ENCODE measurements around the gene NUP205.
A peak's percentile ranks its signal among the peaks of the same experiment; 100 is the strongest.

The NUP205 gene, protein sequence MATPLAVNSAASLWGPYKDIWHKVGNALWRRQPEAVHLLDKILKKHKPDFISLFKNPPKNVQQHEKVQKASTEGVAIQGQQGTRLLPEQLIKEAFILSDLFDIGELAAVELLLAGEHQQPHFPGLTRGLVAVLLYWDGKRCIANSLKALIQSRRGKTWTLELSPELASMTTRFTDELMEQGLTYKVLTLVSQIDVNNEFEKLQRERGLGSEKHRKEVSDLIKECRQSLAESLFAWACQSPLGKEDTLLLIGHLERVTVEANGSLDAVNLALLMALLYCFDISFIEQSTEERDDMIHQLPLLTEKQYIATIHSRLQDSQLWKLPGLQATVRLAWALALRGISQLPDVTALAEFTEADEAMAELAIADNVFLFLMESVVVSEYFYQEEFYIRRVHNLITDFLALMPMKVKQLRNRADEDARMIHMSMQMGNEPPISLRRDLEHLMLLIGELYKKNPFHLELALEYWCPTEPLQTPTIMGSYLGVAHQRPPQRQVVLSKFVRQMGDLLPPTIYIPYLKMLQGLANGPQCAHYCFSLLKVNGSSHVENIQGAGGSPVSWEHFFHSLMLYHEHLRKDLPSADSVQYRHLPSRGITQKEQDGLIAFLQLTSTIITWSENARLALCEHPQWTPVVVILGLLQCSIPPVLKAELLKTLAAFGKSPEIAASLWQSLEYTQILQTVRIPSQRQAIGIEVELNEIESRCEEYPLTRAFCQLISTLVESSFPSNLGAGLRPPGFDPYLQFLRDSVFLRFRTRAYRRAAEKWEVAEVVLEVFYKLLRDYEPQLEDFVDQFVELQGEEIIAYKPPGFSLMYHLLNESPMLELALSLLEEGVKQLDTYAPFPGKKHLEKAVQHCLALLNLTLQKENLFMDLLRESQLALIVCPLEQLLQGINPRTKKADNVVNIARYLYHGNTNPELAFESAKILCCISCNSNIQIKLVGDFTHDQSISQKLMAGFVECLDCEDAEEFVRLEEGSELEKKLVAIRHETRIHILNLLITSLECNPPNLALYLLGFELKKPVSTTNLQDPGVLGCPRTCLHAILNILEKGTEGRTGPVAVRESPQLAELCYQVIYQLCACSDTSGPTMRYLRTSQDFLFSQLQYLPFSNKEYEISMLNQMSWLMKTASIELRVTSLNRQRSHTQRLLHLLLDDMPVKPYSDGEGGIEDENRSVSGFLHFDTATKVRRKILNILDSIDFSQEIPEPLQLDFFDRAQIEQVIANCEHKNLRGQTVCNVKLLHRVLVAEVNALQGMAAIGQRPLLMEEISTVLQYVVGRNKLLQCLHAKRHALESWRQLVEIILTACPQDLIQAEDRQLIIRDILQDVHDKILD (N-terminal part only)

GRCh38 chr7:135557455-135558336 lies at the start of gene NUP205:
NUP205 (plus strand) TSS chr7:135557917; CDS start chr7:135557945, 28 bp downstream.
- DNase-seq (ENCODE audit: low read depth in 2 of 2): peak; percentile 64 to 65

DNA sequence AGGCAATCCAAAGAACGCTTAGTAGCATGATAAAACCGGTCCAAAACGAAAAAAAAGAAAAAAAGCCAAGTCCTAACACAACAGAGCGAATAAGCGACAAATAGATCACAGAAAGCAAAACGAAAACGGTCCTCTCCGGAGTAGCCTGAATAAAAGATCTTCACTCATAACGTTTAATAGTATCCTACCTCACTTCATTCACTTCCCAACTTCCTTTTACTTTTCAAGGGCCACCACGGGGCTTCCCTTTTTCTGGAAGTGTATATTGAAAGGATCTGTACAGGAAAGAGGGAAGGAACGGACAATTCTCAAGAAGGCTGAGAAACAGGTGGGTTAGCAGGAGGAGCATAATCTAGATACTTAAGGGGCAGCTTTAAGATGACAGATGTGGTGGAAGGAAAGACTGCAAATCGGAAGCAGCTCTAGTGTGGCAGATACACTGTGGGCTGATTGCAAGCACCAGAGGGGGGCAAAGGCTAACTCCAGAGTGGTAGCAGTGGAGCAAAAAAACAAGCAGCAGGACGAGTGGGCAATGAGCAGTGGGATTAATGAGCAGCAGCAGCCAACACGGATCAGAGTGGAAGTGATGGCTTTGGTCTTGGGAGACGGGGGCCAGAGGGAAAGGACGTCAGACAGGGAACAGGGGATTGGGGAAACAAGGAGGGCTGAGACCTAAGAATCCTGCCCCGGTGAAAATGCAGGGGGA lies 48.7 kb upstream of the NUP205 start:
- no peak for DNase-seq (ENCODE audit: low read depth in 2 of 2)

DNA sequence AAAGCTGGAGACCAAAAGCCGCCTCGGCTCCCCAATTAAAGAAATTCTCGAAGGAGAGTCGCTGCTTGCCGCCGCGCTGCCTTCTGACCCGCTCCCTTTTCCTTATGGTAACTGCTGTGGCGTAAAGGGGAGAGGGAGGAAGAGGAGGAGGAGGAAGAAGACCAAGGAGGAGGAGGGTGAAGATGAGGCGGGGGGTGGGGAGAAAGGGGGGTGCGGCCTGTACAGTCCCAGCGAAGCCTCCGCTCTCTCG lies 48.2 kb upstream of the NUP205 start:
- DNase-seq (ENCODE audit: low read depth in 2 of 2): peak in 1 of 2 experiments; percentile 28

- DNase-seq (ENCODE audit: low read depth in 2 of 2): peak; percentile 86 to 88
Observed at GRCh38 chr7:135509839-135510591, 47.7 kb upstream of the NUP205 start, which contains the start of gene CNOT4. CNOT4 (minus strand) TSS chr7:135510102; CDS start chr7:135438331, 71,771 bp downstream.

DNA sequence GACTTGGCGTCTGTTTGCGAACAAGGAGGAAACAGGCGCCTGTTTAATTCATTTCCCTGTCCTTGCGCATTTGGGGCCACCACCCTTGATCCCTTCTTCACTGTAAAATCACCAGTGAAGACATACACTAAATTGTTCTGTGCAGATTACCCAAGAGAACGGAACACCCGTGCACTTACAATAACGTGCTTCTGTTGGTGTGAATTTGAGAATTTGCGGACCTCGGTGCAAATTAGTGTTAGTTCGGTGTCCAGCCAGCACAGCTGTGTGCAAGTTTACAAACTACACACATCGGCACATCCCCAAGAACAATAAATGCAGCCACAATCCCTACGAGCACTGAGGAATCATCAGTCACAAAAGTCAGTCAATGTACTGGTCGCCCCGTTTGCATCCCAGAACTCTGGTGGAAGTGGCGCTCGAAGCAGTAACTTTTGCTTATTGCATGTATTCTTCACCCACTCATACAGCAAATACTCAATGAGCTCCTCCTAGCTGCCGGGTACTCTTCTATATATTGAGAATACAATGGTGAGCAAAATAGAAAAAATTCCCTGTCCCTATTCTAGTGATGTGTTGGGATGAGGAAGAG lies 47.0 kb upstream of the NUP205 start:
- no peak for DNase-seq (ENCODE audit: low read depth in 2 of 2)

GRCh38 chr7:135512135-135512887 lies 45.4 kb upstream of the NUP205 start:
- no peak for DNase-seq (ENCODE audit: low read depth in 2 of 2)

- DNase-seq (ENCODE audit: low read depth in 2 of 2): no peak
Observed at GRCh38 chr7:135514856-135515255, 42.9 kb upstream of the NUP205 start.

DNA sequence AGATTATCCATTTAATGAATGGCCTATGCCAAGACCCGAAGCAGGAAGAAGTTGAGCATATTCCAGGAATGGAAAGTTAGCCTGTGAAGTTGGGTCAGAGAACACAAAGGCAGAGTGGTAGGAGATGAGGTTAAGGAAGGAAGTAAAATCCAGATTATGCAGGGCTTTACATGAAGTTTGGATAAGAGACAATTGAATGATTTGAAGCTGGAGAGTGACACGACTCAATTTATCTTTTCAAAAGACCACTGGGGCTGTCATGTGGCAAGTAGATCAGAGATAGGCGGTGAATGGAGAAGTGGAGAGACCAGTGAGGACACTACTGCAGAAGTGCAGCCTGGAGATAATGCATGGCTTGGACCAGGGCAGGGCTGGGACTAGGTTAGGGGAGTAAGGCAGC lies 40.7 kb upstream of the NUP205 start:
- no peak for DNase-seq (ENCODE audit: low read depth in 2 of 2)

GRCh38 chr7:135518748-135519147 lies 39.0 kb upstream of the NUP205 start:
- DNase-seq (ENCODE audit: low read depth in 2 of 2): no peak

GRCh38 chr7:135519233-135519688 lies 38.5 kb upstream of the NUP205 start:
- DNase-seq (ENCODE audit: low read depth in 2 of 2): no peak

DNA sequence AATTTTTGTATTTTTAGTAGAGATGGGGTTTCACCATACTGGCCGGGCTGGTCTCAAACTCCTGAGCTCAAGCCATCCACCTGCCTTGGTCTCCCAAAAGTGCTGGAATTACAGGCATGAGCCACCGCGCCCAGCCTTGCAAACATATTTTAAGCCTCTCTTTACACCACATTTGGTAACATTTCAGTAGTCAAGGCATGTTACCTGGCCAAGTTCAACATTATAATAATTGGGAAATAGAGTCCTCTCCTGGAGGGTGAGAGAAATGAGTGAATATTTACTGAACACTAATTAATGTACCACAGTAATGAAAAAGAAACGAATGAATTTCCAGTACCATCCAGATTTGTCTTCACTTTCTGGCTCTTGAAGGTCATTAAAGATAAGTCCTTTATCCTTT lies 37.8 kb upstream of the NUP205 start:
- no peak for DNase-seq (ENCODE audit: low read depth in 2 of 2)

DNA sequence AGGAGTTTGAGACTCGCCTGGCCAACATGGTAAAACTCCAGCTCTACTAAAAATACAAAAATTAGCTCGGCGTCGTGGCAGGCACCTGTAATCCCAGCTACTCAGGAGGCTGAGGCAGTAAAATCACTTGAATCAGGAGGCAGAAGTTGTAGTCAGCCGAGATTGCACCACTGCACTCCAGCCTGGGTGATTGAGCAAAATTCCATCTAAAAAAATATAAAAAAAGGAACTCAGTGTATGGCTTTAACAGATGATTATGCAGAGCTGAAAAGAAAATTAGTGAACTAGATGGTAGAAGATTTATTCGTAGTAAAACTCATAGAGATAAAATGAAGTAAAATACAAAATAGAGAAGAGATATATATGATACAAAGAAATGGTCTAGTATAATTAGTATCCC lies 35.2 kb upstream of the NUP205 start:
- no peak for DNase-seq (ENCODE audit: low read depth in 2 of 2)

GRCh38 chr7:135523146-135523545 lies 34.6 kb upstream of the NUP205 start:
- DNase-seq (ENCODE audit: low read depth in 2 of 2): no peak

- DNase-seq (ENCODE audit: low read depth in 2 of 2): no peak
Observed at GRCh38 chr7:135525426-135525825, 32.3 kb upstream of the NUP205 start.

DNA sequence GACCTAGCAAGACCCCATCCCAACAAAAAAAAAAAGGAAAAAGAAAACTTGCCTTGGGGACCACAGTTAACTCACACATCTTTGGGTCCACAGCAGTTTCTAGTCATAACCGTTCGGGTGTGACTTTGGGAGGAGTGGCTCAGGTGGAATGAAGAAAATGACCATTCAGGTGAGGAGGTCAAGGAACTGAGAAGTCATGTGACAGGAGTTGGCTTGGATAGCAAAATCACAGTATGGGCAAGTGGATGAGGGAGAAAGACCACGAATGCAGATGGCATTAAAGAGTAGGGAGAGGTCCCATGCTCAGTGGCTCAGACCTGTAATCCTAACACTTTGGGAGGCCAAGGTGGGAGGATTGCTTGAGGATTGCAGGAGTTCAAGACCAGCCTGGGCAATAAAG lies 30.7 kb upstream of the NUP205 start:
- DNase-seq (ENCODE audit: low read depth in 2 of 2): no peak

GRCh38 chr7:135536150-135536549 lies 21.6 kb upstream of the NUP205 start:
- DNase-seq (ENCODE audit: low read depth in 2 of 2): no peak

- no peak for DNase-seq (ENCODE audit: low read depth in 2 of 2)
Observed at GRCh38 chr7:135537453-135537852, 20.3 kb upstream of the NUP205 start.

- DNase-seq (ENCODE audit: low read depth in 2 of 2): no peak
Observed at GRCh38 chr7:135537905-135538304, 19.8 kb upstream of the NUP205 start.
